DND-41 (cell line): ENCODE data around the gene DCTN2.
"Not testable (repeated sequence)": the region's sequence is repeated elsewhere in the genome, so short reads cannot be mapped to it uniquely, and the experiment has no call there.

Source experiments
- EZH2 ChIP-seq: IDR thresholded peaks from 3 replicates; pipeline ENCODE4 v1.6.1; 2012; ENCODE audit warnings: borderline replicate concordance, low read depth, mild to moderate bottlenecking, moderate library complexity, low read length, inconsistent platforms; ENCODE audit not compliant: severe bottlenecking
- TF ChIP-seq, protein P1 (sequence below): IDR thresholded peaks from 2 replicates; pipeline ENCODE4 v1.5.1; 2012; ENCODE audit warnings: borderline replicate concordance, low read length, moderate library complexity, mild to moderate bottlenecking; ENCODE audit not compliant: poor library complexity, severe bottlenecking; ENCODE audit errors: extremely low read depth

DNA sequence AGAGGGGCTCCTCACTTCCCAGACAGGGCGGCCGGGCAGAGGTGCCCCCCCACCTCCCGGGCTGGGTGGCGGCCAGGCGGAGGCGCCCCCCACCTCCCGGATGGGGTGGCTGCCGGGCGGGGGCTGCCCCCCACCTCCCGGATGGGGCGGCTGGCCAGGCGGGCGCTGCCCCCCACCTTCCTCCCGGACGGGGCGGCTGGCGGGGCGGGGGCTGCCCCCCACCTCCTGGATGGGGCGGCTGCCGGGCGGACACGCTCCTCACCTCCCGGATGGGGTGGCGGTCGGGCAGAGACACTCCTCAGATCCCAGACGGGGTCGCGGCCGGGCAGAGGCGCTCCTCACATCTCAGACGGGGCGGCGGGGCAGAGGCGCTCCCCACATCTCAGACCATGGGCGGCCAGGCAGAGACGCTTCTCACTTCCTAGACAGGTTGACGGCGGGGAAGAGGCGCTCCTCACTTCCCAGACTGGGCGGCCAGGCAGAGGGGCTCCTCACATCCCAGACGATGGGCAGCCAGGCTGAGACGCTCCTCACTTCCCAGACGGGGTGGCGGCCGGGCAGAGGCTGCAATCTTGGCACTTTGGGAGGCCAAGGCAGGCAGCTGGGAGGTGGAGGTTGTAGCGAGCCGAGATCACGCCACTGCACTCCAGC, 51.8 kb downstream of the DCTN2 start:
- not testable (repeated sequence) for TF ChIP-seq EZH2
- TF ChIP-seq, protein P1, sequence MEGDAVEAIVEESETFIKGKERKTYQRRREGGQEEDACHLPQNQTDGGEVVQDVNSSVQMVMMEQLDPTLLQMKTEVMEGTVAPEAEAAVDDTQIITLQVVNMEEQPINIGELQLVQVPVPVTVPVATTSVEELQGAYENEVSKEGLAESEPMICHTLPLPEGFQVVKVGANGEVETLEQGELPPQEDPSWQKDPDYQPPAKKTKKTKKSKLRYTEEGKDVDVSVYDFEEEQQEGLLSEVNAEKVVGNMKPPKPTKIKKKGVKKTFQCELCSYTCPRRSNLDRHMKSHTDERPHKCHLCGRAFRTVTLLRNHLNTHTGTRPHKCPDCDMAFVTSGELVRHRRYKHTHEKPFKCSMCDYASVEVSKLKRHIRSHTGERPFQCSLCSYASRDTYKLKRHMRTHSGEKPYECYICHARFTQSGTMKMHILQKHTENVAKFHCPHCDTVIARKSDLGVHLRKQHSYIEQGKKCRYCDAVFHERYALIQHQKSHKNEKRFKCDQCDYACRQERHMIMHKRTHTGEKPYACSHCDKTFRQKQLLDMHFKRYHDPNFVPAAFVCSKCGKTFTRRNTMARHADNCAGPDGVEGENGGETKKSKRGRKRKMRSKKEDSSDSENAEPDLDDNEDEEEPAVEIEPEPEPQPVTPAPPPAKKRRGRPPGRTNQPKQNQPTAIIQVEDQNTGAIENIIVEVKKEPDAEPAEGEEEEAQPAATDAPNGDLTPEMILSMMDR, result not testable (repeated sequence)
